ENCODE measurements around the gene VPS37C. TPM values are rescaled to one million over a fixed set of nuclear protein-coding genes. Genes with fewer than 3 reads are reported as not detected.
A peak's percentile ranks its signal among the peaks of the same experiment; 100 is the strongest.

The VPS37C gene
- total RNA-seq, 4 donors from 2014 or later: 28.9 to 56.9 (median 40.3) TPM

GRCh38 chr11:61087426-61088119 lies 73.7 kb downstream of the VPS37C start:
- TF ChIP-seq CTCF (IDR thresholded peaks at IDR 0.05) (no peak), POLR2A (IDR thresholded peaks at IDR 0.05) (no peak)
- no peak overlapping the region for H3K4me3 ChIP-seq
- H3K9me3 ChIP-seq: no peaks in the 10 kb centered on the region
- no peaks in the 10 kb centered on the region for H3K27me3 ChIP-seq
- no peak overlapping the region for H3K27ac ChIP-seq
- H3K4me1 ChIP-seq: peaks cover 0 to 10% (median 0%) of the 10 kb centered on the region in 4 donors
- DNase-seq: peak in 1 of 3 donors; percentile 35
- no peaks in the 10 kb centered on the region for H3K36me3 ChIP-seq

- Histone ChIP-seq H3K27me3 (no peaks in the 10 kb centered on the region), H3K9me3 (no peaks in the 10 kb centered on the region), H3K36me3 (no peaks in the 10 kb centered on the region), H3K4me1 (no peaks in the 10 kb centered on the region), H3K4me3 (no peak overlapping the region), H3K27ac (peak overlapping the region; percentile 38 to 72 (median 62))
- peak in 1 of 3 donors; percentile 79 for DNase-seq
- no peak for TF ChIP-seq CTCF (IDR thresholded peaks at IDR 0.05)
- TF ChIP-seq POLR2A (IDR thresholded peaks at IDR 0.05): no peak
Observed at GRCh38 chr11:61083601-61084147, 77.6 kb downstream of the VPS37C start.

GRCh38 chr11:61082931-61083531 lies 78.2 kb downstream of the VPS37C start:
- DNase-seq: peak in 1 of 3 donors; percentile 36
- TF ChIP-seq POLR2A (IDR thresholded peaks at IDR 0.05) (no peak), CTCF (IDR thresholded peaks at IDR 0.05) (no peak)
- Histone ChIP-seq H3K4me1 (no peaks in the 10 kb centered on the region), H3K27ac (peak overlapping the region; percentile 38 to 72 (median 62)), H3K4me3 (no peak overlapping the region), H3K27me3 (no peaks in the 10 kb centered on the region), H3K9me3 (no peaks in the 10 kb centered on the region), H3K36me3 (no peaks in the 10 kb centered on the region)

GRCh38 chr11:61082062-61082870 lies 79.0 kb downstream of the VPS37C start:
- no peaks in the 10 kb centered on the region for H3K27me3 ChIP-seq
- peak overlapping the region; percentile 26 to 72 (median 62) for H3K27ac ChIP-seq
- H3K36me3 ChIP-seq: no peaks in the 10 kb centered on the region
- H3K4me1 ChIP-seq: no peaks in the 10 kb centered on the region
- no peak overlapping the region for H3K4me3 ChIP-seq
- H3K9me3 ChIP-seq: no peaks in the 10 kb centered on the region
- no peak for DNase-seq
- TF ChIP-seq POLR2A (IDR thresholded peaks at IDR 0.05) (no peak), CTCF (IDR thresholded peaks at IDR 0.05) (no peak)

GRCh38 chr11:61080986-61081590 lies 80.1 kb downstream of the VPS37C start:
- Histone ChIP-seq H3K9me3 (no peaks in the 10 kb centered on the region), H3K27me3 (no peaks in the 10 kb centered on the region), H3K4me1 (no peaks in the 10 kb centered on the region), H3K4me3 (no peak overlapping the region), H3K36me3 (no peaks in the 10 kb centered on the region), H3K27ac (peak overlapping the region in 2 of 4 donors; percentile 55 to 59)
- no peak for TF ChIP-seq CTCF (IDR thresholded peaks at IDR 0.05)
- TF ChIP-seq POLR2A (IDR thresholded peaks at IDR 0.05): no peak
- DNase-seq: peak in 1 of 3 donors; percentile 44
